ENCODE measurements around the gene MRC2.

- no peak for TF ChIP-seq TAF1 (IDR thresholded peaks at IDR 0.05; ENCODE audit: borderline replicate concordance, insufficient read depth, low read length)
- no peak for TF ChIP-seq POLR2AphosphoS5 (IDR thresholded peaks at IDR 0.05; ENCODE audit: low read depth, low read length)
- TF ChIP-seq SIN3A (IDR thresholded peaks at IDR 0.05; ENCODE audit: borderline replicate concordance, insufficient read depth, low read length) = no peak
These were observed 68.8 kb downstream of the MRC2 start for GRCh38 chr17:62696256-62696655.

Data from PFSK-1 (cell line).